ENCODE measurements around the gene FN3K. TPM values are rescaled to one million over a fixed set of nuclear protein-coding genes. Genes with fewer than 3 reads are reported as not detected.
A peak's percentile ranks its signal among the peaks of the same experiment; 100 is the strongest.

Gene FN3K
- total and polyA plus RNA-seq, 2 of the 13 experiments (the other 11 are each of a cell fraction or from before 2014, with no cell fraction given) = 3.5 to 12.2 TPM

DNA sequence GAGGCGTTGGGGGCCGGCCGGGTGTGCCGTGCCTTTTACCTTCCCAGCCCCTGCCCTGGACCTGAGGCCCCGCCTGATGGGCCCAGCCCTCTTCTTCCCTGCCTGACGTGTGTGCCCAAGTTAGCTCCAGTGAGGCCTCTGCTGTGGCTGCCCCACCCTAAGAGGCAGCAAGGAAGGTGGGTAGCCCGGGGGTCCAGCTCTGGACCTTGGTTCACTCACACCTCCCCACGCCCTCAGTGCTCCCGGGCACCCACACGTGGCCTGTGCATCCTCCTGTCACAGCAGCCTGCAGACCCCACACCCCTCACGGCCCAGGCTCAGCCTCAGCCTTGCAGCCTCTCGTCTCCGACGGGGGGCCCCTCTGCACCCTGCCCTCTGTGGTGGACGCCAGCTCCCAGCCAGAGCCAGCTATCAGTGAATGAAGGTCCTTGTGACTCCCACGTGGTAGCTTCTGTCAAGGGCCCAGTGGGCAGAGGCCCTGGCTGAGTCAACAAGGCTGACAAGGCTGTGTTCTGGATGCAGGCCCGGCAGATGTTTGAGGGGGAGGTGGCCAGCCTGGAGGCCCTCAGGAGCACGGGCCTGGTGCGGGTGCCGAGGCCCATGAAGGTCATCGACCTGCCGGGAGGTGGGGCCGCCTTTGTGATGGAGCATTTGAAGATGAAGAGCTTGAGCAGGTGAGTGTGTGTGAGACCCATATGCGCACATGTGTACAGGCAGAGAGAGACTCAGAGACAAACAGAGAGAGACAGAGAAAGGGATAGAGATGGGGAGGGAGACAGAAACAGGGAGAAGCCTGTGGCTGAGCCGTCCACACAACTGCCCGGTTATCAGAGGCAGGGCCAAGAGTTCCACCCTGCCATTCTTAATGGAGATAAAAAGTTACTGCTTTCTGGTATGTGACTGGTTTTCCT is 2.8 kb downstream of the FN3K start (continued):
- TF ChIP-seq, protein P1, sequence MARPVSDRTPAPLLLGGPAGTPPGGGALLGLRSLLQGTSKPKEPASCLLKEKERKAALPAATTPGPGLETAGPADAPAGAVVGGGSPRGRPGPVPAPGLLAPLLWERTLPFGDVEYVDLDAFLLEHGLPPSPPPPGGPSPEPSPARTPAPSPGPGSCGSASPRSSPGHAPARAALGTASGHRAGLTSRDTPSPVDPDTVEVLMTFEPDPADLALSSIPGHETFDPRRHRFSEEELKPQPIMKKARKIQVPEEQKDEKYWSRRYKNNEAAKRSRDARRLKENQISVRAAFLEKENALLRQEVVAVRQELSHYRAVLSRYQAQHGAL (CRISPR knock-in tag; IDR thresholded peaks at IDR 0.05; ENCODE audit: not compliant biosample characterization) = peak; percentile 97
- no peak for TF ChIP-seq ZNF207 (IDR thresholded peaks at IDR 0.05; ENCODE audit: borderline replicate concordance)
- TF ChIP-seq, protein P2, sequence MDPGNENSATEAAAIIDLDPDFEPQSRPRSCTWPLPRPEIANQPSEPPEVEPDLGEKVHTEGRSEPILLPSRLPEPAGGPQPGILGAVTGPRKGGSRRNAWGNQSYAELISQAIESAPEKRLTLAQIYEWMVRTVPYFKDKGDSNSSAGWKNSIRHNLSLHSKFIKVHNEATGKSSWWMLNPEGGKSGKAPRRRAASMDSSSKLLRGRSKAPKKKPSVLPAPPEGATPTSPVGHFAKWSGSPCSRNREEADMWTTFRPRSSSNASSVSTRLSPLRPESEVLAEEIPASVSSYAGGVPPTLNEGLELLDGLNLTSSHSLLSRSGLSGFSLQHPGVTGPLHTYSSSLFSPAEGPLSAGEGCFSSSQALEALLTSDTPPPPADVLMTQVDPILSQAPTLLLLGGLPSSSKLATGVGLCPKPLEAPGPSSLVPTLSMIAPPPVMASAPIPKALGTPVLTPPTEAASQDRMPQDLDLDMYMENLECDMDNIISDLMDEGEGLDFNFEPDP (CRISPR knock-in tag; conservative IDR thresholded peaks at IDR 0.05) = peak; percentile 96
- TF ChIP-seq, protein P3, sequence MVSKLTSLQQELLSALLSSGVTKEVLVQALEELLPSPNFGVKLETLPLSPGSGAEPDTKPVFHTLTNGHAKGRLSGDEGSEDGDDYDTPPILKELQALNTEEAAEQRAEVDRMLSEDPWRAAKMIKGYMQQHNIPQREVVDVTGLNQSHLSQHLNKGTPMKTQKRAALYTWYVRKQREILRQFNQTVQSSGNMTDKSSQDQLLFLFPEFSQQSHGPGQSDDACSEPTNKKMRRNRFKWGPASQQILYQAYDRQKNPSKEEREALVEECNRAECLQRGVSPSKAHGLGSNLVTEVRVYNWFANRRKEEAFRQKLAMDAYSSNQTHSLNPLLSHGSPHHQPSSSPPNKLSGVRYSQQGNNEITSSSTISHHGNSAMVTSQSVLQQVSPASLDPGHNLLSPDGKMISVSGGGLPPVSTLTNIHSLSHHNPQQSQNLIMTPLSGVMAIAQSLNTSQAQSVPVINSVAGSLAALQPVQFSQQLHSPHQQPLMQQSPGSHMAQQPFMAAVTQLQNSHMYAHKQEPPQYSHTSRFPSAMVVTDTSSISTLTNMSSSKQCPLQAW (CRISPR knock-in tag; IDR thresholded peaks at IDR 0.05) = peak; percentile 99
- peak; percentile 71 for TF ChIP-seq CEBPG (CRISPR knock-in tag; IDR thresholded peaks at IDR 0.05)
- peak; percentile 98 for TF ChIP-seq ZNF841 (CRISPR knock-in tag; IDR thresholded peaks at IDR 0.05; ENCODE audit: borderline replicate concordance)
- peak; percentile 71; the same call in 1 of the 2 replicates for TF ChIP-seq MTF2 (CRISPR knock-in tag; IDR thresholded peaks at IDR 0.05; ENCODE audit: borderline replicate concordance)
- TF ChIP-seq HHEX (CRISPR knock-in tag; IDR thresholded peaks at IDR 0.05) = peak; percentile 85
- TF ChIP-seq, protein P4, sequence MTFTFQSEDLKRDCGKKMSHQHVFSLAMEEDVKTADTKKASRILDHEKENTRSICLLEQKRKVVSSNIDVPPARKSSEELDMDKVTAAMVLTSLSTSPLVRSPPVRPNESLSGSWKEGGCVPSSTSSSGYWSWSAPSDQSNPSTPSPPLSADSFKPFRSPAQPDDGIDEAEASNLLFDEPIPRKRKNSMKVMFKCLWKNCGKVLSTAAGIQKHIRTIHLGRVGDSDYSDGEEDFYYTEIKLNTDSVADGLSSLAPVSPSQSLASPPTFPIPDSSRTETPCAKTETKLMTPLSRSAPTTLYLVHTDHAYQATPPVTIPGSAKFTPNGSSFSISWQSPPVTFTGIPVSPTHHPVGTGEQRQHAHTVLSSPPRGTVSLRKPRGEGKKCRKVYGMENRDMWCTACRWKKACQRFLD (CRISPR knock-in tag; IDR thresholded peaks at IDR 0.05; ENCODE audit: borderline replicate concordance) = peak; percentile 99
- peak; percentile 100 for TF ChIP-seq ZNF546 (CRISPR knock-in tag; conservative IDR thresholded peaks at IDR 0.05)
- no peak for TF ChIP-seq SOX6 (IDR thresholded peaks at IDR 0.05)
- TF ChIP-seq SOX6 (CRISPR knock-in tag; IDR thresholded peaks at IDR 0.05) = peak; percentile 96
- TF ChIP-seq KLF6 (CRISPR knock-in tag; IDR thresholded peaks at IDR 0.05) = peak; percentile 100
- TF ChIP-seq, protein P5, sequence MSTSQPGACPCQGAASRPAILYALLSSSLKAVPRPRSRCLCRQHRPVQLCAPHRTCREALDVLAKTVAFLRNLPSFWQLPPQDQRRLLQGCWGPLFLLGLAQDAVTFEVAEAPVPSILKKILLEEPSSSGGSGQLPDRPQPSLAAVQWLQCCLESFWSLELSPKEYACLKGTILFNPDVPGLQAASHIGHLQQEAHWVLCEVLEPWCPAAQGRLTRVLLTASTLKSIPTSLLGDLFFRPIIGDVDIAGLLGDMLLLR (CRISPR knock-in tag; IDR thresholded peaks at IDR 0.05) = peak; percentile 100
- TF ChIP-seq, protein P6, sequence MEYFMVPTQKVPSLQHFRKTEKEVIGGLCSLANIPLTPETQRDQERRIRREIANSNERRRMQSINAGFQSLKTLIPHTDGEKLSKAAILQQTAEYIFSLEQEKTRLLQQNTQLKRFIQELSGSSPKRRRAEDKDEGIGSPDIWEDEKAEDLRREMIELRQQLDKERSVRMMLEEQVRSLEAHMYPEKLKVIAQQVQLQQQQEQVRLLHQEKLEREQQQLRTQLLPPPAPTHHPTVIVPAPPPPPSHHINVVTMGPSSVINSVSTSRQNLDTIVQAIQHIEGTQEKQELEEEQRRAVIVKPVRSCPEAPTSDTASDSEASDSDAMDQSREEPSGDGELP (IDR thresholded peaks at IDR 0.05; ENCODE audit: borderline replicate concordance, low read depth) = peak; percentile 94
- no peak for TF ChIP-seq GTF2F1 (IDR thresholded peaks at IDR 0.05; ENCODE audit: low read length)
- peak; percentile 75; the same call in 1 of the 2 replicates for TF ChIP-seq ZNF629 (CRISPR knock-in tag; conservative IDR thresholded peaks at IDR 0.05)
- 0 out of 2 replicates have a peak, but pooled peaks have one; percentile 28 for TF ChIP-seq MAFF (IDR thresholded peaks at IDR 0.05; ENCODE audit: low read depth, low read length)
- TF ChIP-seq, protein P7, sequence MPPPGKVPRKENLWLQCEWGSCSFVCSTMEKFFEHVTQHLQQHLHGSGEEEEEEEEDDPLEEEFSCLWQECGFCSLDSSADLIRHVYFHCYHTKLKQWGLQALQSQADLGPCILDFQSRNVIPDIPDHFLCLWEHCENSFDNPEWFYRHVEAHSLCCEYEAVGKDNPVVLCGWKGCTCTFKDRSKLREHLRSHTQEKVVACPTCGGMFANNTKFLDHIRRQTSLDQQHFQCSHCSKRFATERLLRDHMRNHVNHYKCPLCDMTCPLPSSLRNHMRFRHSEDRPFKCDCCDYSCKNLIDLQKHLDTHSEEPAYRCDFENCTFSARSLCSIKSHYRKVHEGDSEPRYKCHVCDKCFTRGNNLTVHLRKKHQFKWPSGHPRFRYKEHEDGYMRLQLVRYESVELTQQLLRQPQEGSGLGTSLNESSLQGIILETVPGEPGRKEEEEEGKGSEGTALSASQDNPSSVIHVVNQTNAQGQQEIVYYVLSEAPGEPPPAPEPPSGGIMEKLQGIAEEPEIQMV (CRISPR knock-in tag; IDR thresholded peaks at IDR 0.05; ENCODE audit: low read depth) = peak; percentile 97
